ENCODE data around the gene GLYATL3. TPM values are rescaled to one million over a fixed set of nuclear protein-coding genes. Genes with fewer than 3 reads are reported as not detected.

Gene GLYATL3
- total and polyA plus RNA-seq, 10 of the 15 experiments (the other 5 are each of a cell fraction or from before 2014, with no cell fraction given), result not detected

DNA sequence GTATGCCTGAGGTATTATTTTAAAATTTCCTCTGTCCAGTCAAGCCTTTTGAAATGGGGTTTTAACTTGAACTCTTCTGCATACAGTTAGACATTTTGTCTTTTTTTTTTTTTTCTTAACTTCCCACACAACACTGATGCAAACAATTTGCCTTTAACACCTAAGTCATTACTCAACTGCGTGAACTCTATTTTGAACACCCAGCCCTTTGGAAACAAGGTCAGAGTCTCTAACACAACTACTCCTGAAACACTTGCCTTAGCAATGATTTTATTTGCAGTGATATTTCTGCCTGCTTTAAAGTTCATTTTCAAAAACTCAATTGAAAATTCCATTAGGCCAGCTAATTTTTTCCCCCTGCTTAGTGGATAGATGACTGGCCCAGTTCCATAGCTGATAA, 24.2 kb downstream of the GLYATL3 start (continued):
- TF ChIP-seq KDM1A (IDR thresholded peaks at IDR 0.05; ENCODE audit: borderline replicate concordance) (no peak), YBX1 (IDR thresholded peaks at IDR 0.05) (no peak), ZNF622 (IDR thresholded peaks at IDR 0.05) (no peak), TAF1 (IDR thresholded peaks at IDR 0.05; ENCODE audit: borderline replicate concordance, low read depth, low read length) (no peak), ZNF217 (IDR thresholded peaks at IDR 0.05) (no peak), E2F8 (IDR thresholded peaks at IDR 0.05; ENCODE audit: low read depth, partially characterized antibody) (no peak)

GRCh38 chr6:49524541-49524940, 24.8 kb downstream of the GLYATL3 start:
- no peak overlapping the region for H3K9ac ChIP-seq (ENCODE audit: control insufficient read depth, insufficient read depth, low read length)
- no peak overlapping the region for H3K4me2 ChIP-seq (ENCODE audit: control insufficient read depth, insufficient read depth)
- no peak for FAIRE-seq
- intact Hi-C loops (cut with micrococcal nuclease; ENCODE audit: unreplicated experiment), result no loop called here
- H3K9me3 ChIP-seq (replicated peaks; ENCODE audit: control insufficient read depth, insufficient read depth, low read length), result no peaks in the 10 kb centered on the region
- TF ChIP-seq ETV6 (conservative IDR thresholded peaks at IDR 0.05 in 1 of 2, IDR thresholded peaks at IDR 0.05 in 1 of 2; ENCODE audit: borderline replicate concordance in 1 of 2, low read depth in 1 of 2), result no peak
- TF ChIP-seq ESRRA (IDR thresholded peaks at IDR 0.05; ENCODE audit: low read length), result no peak
- TF ChIP-seq CREM (IDR thresholded peaks at IDR 0.05; ENCODE audit: low read depth), result no peak
- TF ChIP-seq BHLHE40 (IDR thresholded peaks at IDR 0.05; ENCODE audit: borderline replicate concordance in 1 of 2, low read depth in 2 of 2, low read length in 1 of 2), result no peak
- TF ChIP-seq SIN3A (IDR thresholded peaks at IDR 0.05; ENCODE audit: low read depth, low read length), result no peak
- TF ChIP-seq CHD2 (IDR thresholded peaks at IDR 0.05; ENCODE audit: borderline replicate concordance, low read depth, low read length), result no peak
- TF ChIP-seq NFYB (IDR thresholded peaks at IDR 0.05; ENCODE audit: insufficient read depth, low read depth, low read length), result no peak
- TF ChIP-seq, protein P1, sequence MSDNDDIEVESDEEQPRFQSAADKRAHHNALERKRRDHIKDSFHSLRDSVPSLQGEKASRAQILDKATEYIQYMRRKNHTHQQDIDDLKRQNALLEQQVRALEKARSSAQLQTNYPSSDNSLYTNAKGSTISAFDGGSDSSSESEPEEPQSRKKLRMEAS (IDR thresholded peaks at IDR 0.05; ENCODE audit: low read depth, low read length), result no peak
- TF ChIP-seq FOS (IDR thresholded peaks at IDR 0.05; ENCODE audit: borderline replicate concordance, extremely low read depth, insufficient read length), result no peak
- TF ChIP-seq USF2 (IDR thresholded peaks at IDR 0.05; ENCODE audit: borderline replicate concordance, low read depth, low read length), result no peak
- TF ChIP-seq RBBP5 (conservative IDR thresholded peaks at IDR 0.05), result no peak
- TF ChIP-seq YBX1 (IDR thresholded peaks at IDR 0.05), result no peak
- TF ChIP-seq CBX3 (IDR thresholded peaks at IDR 0.05; ENCODE audit: borderline replicate concordance, low read depth), result no peak
- no peak for TF ChIP-seq NR2C1 (IDR thresholded peaks at IDR 0.05)
- no peak for TF ChIP-seq CHD4 (IDR thresholded peaks at IDR 0.05)
- no peak for TF ChIP-seq SMARCA5 (IDR thresholded peaks at IDR 0.05)
- no peak for TF ChIP-seq LARP7 (IDR thresholded peaks at IDR 0.05)
- no peak for ATAC-seq
- ChIA-PET CTCF (interaction anchor here (1.6 kb wide), 1 partner anchor 326 kb away, joined by 3 read pairs; no protein-coding TSS in a partner anchor), POLR2A (no interaction called here), RAD21 (ENCODE audit: unreplicated experiment) (no interaction called here), SMC1A (ENCODE audit: uncharacterized antibody, unreplicated experiment) (interaction anchor here (1.1 kb wide), 1 partner anchor 11 kb away, joined by 3 read pairs; no protein-coding TSS in a partner anchor)
- no peak overlapping the region for H3K4me3 ChIP-seq
- in situ Hi-C loops (cut with MboI), result no loop called here
- no peak overlapping the region for H2AFZ ChIP-seq (ENCODE audit: control insufficient read depth, low read depth, low read length)
- 65% methylated on average over 5 of the region's 7 CpGs for WGBS (ENCODE audit: insufficient coverage, insufficient replicate concordance, low lambda C conversion rate, missing lambda C conversion rate)
- no peak for DNase-seq (ENCODE audit: low read depth, low spot score)
- no TSS peak for BruUV-seq (replicated peaks)
- no peaks in the 10 kb centered on the region for H3K4me1 ChIP-seq (ENCODE audit: control insufficient read depth, insufficient read depth, low read length)
- no peaks in the 10 kb centered on the region for H3K36me3 ChIP-seq (ENCODE audit: control insufficient read depth in 2 of 2, insufficient read depth in 2 of 2, low read length in 1 of 2)
- H4K20me1 ChIP-seq (ENCODE audit: control insufficient read depth, insufficient read depth), result no peaks in the 10 kb centered on the region
- H3K27ac ChIP-seq (ENCODE audit: control insufficient read depth, insufficient read depth), result no peak overlapping the region
- no peaks in the 10 kb centered on the region for H3K79me2 ChIP-seq (ENCODE audit: control insufficient read depth, insufficient read depth, low read length)
- H3K27me3 ChIP-seq (replicated peaks in 1 of 2; ENCODE audit: control insufficient read depth in 2 of 2, insufficient read depth in 2 of 2, low read length in 1 of 2), result no peaks in the 10 kb centered on the region
